H1 (cell line): ENCODE results near the gene INPP4B. TPM values are rescaled to one million over a fixed set of nuclear protein-coding genes. Genes with fewer than 3 reads are reported as not detected.

Source experiments
- RFX5 ChIP-seq: IDR thresholded peaks from 2 replicates; pipeline ENCODE4 v1.6.1; 2011; ENCODE audit warnings: low read depth, low read length, improper control_type of control experiment, borderline replicate concordance
- RNF2 ChIP-seq: fragments of 200-900, 300-1000 bp; sonication (generic); IDR thresholded peaks from 2 replicates; pipeline ENCODE4 v1.7.1; 2016; ENCODE audit warnings: borderline replicate concordance, low read depth, mild to moderate bottlenecking, antibody characterized with exemption, low read length; ENCODE audit not compliant: poor library complexity, severe bottlenecking; ENCODE audit errors: missing control alignments
- USF2 ChIP-seq: IDR thresholded peaks from 2 replicates; pipeline ENCODE4 v1.6.1; 2011; ENCODE audit warnings: low read length, improper control_type of control experiment
- polyA plus RNA-seq, 7 experiments: library from polyadenylated mRNA; depleted of rRNA in 3 of 7; stranded (reverse) in 5 of 7; unstranded in 2 of 7; fragments of >200 nt in 5 of 7; fragments of 200-250 nt in 2 of 7; gene quantifications; 1 replicate in 5 of 7; 2 replicates in 1 of 7; 4 replicates in 1 of 7; pipeline versions ENCODE4 v1.2.1 to v1.2.3, GENCODE V29; 2011 to 2013; ENCODE audit warnings: missing spikeins in 2 of 7, mixed read lengths in 2 of 7
- total RNA-seq: library from RNA; stranded (reverse); fragmentation: NEBNext Ultra II Directional; extraction: Animal tissue kit (Norgen Biotek cat#: 25700); gene quantifications from 2 replicates; pipeline ENCODE4 v1.2.1, GENCODE V29; 2021

Gene INPP4B
- total and polyA plus RNA-seq, 2 of the 8 experiments (the other 6 are each of a cell fraction or from before 2014, with no cell fraction given): 0.11 to 0.54 TPM

GRCh38 chr4:142404191-142404611 is 441.9 kb downstream of the INPP4B start (continued):
- TF ChIP-seq RFX5: no peak
- TF ChIP-seq RNF2: no peak
- TF ChIP-seq USF2: no peak
- TF ChIP-seq, all 59 proteins: peak for 0
